ENCODE results near the gene KCNN3.

Gene KCNN3

GRCh38 chr1:154860156-154860870 lies 9.8 kb downstream of the KCNN3 start:
- DNase-seq (ENCODE audit: low read depth), result no peak

- no peak for DNase-seq (ENCODE audit: low read depth)
These were observed 10.3 kb downstream of the KCNN3 start for GRCh38 chr1:154859786-154860155.

GRCh38 chr1:154859151-154859785 lies 10.8 kb downstream of the KCNN3 start:
- DNase-seq (ENCODE audit: low read depth), result no peak

DNA sequence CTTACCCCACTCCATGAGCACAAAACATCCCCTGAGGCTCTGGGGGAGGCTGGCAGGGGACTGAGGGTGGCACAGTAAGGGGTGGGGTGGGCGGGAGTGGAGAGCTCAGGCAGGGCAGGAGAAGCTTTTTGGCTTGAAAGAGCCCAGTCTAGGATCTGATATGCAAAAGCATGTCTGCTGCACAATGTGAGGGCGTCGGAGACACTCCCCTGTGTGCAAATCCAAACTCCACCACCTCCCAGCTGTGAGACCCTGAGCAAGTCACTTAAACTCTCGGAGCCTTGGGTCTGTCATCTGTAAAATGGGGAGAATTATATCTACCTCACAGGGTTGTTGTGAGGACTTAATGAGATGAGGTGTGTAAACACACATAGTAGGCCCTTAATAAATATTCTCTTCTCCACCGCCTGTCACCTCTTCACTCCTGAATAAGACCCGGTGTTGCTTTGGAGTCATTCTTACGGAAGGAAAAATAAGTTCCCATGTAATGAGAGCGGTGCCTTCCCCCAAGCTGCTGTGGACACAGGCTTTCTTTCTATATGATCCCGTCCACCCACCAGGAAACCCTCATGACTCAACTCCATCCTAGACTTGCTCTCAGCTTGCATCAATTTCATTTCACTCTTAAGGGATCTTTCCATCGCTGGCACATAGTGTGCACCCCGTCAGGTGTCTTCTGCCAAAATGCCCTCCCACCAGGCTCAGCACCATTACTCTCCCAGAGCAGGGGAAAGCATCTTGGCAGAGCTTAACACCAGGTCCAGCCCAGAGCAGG lies 12.5 kb downstream of the KCNN3 start:
- DNase-seq (ENCODE audit: low read depth), result no peak

DNA sequence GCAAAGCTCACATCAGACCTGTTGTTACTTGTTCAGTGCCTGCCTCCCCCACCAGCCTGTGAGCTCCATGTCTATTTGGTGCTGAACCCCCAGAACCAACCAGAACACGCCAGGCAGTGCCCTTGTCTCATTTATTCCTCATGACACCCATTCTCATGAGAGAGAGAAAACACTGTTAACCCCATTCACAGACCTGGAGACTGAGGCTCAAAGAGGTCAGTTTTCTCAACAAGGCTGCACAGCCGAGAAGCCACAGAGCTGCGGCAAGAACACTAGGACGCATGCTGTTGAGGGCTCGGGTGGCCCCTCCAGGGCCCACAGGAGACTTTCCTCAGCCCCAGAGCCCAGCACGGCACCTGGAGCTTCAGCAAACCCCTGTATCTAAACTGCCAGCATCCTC lies 13.1 kb downstream of the KCNN3 start:
- DNase-seq (ENCODE audit: low read depth), result no peak

- no peak for DNase-seq (ENCODE audit: low read depth)
These were observed 13.5 kb downstream of the KCNN3 start for GRCh38 chr1:154856544-154856943.

DNA sequence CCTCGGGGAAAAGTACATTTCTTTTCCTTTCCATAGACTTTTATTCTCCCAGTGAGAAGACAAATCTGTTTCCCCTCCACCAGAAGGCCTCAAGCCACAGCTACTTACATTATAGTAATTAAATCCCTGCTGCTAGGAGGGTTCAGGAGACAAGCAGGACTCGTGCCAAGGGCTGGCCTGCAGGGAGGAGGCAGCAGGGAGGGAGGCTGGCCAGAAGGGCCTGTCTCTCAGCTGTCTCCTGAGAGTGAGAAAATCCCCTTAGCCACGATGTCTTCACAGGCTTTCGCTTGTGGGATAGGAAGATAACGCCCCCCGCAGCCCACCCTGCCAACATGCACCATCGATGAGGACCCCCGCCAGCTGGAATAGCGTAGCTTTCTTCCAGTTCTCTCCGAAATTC lies 14.0 kb downstream of the KCNN3 start:
- DNase-seq (ENCODE audit: low read depth), result no peak

- no peak for DNase-seq (ENCODE audit: low read depth)
These were observed 14.8 kb downstream of the KCNN3 start for GRCh38 chr1:154855186-154855851.

GRCh38 chr1:154852845-154853244 lies 17.2 kb downstream of the KCNN3 start:
- no peak for DNase-seq (ENCODE audit: low read depth)

- no peak for DNase-seq (ENCODE audit: low read depth)
These were observed 18.5 kb downstream of the KCNN3 start for GRCh38 chr1:154851392-154852177.

- no peak for DNase-seq (ENCODE audit: low read depth)
These were observed 20.4 kb downstream of the KCNN3 start for GRCh38 chr1:154849645-154850131.

DNA sequence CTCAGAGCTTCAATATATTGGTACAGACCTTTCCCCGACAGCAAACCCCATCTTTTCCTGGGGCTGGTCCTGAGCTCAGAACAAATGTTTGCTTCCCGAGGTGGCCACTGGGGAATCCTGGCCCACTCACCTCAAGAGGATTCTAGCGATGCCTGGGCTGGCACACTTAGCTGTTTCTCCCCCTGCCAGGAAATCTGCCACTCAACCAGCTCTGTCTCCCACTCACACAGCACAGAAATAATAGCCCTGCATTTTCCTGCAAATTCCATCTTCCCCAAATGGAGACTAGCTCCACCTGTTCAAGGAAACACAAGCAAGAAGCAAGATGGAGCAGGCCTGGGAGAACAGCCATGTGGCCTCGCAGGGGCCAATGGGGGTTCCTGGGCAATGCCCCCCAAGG lies 21.1 kb downstream of the KCNN3 start:
- DNase-seq (ENCODE audit: low read depth), result no peak

DNA sequence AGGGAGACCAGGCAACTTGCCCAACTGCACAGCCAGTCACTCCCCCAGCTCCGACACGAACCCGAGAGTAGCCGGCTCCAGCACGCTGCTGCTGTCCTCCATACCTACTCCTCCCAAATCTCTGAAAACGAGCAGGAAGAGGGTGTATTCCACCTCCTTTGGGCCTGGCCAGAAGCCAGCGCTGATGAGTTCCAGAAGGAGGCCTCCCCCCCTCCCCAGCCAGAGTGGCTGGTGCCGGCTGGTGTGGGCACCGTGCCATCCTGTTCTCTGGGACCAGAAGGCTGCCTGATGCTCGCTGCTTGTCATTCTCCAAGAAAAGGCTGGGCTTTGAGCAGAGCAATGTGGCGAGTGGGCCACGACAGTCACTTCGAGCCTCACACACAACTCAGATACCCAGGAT lies 22.2 kb downstream of the KCNN3 start:
- no peak for DNase-seq (ENCODE audit: low read depth)

DNA sequence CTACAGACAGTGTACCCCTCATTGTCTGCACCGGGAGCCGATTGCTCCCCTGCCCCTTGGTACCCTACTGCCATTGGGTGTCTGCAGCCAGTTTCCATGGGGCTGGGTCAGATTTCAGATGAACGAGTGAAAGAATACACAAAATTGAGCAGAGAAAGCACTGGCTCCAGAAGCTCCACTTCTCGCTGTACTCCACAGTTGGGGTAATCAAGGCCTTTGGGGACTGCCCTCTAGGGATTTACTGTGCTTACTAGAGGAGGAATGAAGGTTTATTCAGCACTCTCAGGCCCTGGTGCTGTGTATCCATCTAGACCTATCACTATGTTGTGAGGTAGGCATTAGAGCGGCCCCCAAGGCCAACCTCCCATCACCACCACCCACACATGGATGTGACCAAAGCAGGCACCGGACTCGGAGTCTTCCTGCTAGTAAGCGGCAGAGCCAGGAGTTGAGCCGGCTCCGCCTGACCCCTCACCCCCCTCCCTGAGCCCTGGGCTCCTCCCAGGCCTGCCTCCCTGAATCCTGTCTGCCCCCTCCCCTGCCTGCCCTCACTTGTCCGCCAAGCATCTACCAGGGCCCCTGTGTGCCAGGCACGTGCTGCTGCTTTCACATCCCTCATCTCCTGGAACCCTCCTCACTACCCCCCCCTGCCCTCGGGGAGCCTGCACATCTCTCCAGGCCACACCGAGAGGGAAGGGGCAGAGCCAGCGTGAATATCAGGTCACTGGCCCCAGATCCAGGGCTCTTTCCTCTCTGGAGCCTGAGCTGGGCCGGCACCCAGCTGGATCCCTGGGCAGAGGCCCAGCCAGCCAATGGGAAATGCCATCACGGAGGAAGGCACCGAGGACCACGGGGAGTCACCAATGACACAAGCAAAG lies 23.3 kb downstream of the KCNN3 start:
- no peak for DNase-seq (ENCODE audit: low read depth)

DNA sequence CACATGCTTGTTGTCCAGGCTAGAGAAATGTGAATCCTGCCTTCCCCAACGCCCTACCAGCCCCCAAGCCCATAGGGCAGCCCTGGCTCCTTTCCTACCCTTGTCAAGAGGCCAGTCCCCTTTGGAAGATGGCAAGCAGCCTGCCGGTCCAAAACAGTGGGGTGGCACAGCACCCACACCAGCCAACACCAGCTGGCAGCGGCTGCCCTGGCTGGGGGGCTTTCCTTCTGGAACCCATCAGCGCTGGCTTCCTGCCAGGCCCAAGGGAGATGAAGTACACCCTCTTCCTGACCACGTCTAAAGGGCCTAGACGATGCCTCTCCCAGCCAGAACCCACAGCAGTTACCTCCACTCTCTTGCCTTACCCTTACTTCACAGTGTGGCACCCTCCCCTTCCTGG lies 24.2 kb downstream of the KCNN3 start:
- DNase-seq (ENCODE audit: low read depth), result no peak

DNA sequence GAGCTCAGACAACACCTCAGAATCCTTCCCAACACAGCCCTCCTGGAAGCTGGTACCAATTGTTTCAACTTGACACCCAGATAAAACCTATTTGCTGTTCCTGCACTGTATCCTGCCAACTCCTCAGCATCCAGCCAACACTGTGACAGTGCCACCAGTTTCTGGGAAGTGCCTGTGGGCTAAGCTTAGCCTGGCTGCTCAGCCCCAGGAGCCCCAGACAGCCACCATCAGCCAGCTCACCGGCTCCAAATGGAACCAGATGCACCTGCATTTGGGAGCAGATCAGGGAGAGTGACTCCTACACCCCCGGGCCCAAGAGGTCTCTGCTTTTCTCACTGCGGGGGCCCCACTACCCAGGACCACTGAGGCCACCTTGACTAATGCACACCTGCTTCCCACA lies 24.9 kb downstream of the KCNN3 start:
- no peak for DNase-seq (ENCODE audit: low read depth)

DNA sequence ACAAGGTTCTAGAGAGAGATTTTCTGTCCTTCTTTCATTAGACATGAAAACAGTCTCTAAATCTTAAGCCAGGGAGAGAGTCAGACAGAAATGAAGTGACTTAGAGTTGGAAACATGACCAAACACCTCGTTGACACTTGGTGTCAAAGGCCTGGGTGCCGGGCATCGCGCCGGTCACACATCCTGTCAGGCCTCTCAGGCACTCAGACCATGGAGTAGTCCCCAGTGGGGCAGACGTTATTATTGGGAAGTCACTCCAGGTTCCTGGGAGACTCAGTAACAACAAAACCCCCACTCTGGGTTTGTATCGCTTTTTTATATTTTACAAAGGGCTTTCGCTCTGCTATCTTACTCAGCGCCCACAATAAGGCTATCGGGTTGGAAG lies 25.8 kb downstream of the KCNN3 start:
- no peak for DNase-seq (ENCODE audit: low read depth)

GRCh38 chr1:154843636-154844296 lies 26.3 kb downstream of the KCNN3 start:
- no peak for DNase-seq (ENCODE audit: low read depth)

- DNase-seq (ENCODE audit: low read depth), result no peak
These were observed 27.4 kb downstream of the KCNN3 start for GRCh38 chr1:154842635-154843034.

- DNase-seq (ENCODE audit: low read depth), result no peak
These were observed 28.7 kb downstream of the KCNN3 start for GRCh38 chr1:154841384-154841783.
